Measurements from ENCODE around the gene PFKFB2.

GRCh38 chr1:207018707-207019106 lies 34.4 kb upstream of the PFKFB2 start:
- TF ChIP-seq EZH2 (IDR thresholded peaks at IDR 0.05; ENCODE audit: borderline replicate concordance, low read depth, low read length, severe bottlenecking) (no peak), CTCF (IDR thresholded peaks at IDR 0.05; ENCODE audit: extremely low read depth in 1 of 2, insufficient read depth in 1 of 2, low read depth in 1 of 2, low read length in 2 of 2) (no peak), POLR2A (IDR thresholded peaks at IDR 0.05; ENCODE audit: low read depth, low read length) (no peak), MAX (IDR thresholded peaks at IDR 0.05; ENCODE audit: insufficient read depth, insufficient read length) (no peak)
